Measurements from ENCODE around the gene TTLL9.

The TTLL9 gene

DNA sequence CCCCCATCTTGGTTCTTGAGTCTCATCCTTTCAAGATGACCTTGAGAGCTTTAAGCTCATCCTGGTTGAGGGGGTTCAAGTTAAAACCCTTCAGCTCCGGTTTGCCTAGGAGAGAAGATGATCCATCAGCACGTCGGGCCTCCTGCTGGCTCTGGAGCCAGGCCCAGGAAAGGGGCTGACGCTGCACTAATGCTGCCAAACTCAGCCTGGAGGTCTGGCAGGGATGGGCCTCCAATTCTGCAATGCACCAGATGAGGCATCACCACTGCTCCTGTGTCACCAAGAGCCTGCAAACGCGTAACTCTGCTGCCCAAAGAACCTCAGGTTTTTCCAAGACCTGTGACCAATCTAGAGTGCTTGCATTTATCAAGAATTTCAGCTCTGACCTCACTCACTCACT is 75.4 kb downstream of the TTLL9 start:
- no peak for DNase-seq (ENCODE audit: low spot score)

DNA sequence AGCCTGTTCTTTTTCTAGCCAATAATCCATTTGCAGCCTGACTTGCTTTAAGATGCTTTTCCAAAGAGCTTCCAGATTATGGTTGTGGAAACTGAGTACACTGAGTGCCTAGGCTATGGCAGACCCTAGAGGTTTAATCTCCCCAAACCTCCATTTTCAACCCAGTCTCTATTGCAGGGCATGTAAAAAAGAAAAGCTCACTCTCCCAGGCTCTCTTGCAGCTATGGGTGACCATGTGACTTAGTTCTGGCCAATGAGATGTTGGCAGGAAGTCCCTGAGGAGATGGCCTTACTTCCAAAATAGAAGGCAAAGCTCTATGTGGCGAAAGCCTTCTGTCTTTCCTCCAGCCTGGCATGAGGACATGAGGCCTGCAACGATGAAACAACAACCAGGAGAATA is 77.6 kb downstream of the TTLL9 start:
- DNase-seq (ENCODE audit: low spot score) = no peak

DNA sequence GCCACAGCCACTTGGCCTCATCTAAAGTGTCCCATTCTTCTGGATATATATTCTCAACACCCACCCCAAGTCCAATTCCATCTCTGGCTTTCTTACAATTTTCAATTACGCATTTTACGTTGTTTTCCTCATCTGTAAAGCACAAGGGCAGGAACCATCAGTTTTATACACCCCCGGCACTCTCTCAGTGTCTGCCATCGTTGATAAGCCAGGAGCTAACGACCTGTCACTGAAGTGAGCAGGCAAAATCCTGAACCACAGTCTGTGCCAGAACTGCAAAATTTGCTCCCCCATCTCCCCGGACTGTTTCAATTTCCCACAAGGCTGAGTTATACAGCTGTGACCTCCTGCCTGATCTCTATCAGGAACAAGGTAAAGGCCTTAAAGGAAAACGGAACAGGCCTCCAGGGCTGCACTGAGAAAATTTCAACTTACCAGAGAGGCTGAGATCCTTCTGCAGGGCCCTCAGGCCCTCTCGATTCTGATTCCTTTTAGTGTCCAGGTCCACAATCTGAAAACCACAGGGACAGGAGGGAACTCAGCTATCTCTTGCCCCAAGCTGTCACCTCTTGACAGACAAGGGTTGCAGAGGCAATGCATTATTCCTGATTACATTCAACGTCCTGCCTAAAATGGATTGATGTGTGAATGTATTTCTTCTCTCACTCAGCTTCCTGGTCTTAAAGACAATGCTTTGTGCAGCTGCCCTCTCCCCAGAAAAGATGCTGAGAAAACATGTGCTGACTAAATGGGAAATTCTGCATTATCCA is 79.6 kb downstream of the TTLL9 start:
- DNase-seq (ENCODE audit: low spot score) = no peak

DNA sequence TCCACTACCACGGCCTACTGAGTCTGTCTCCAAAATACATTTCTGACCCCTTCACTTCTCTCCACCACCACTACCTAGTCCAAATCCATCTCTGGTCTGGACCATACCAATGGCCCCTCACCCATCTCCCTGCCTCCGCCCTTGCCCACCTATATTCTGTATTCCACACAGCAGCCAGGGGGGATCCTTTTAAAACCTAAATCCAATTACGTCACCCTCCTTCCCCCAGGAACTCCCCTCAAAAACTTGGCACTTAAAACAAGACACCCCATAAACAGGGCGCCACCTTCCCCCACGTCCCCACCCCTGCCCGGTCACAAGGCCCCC is 80.7 kb downstream of the TTLL9 start:
- no peak for DNase-seq (ENCODE audit: low spot score)

DNA sequence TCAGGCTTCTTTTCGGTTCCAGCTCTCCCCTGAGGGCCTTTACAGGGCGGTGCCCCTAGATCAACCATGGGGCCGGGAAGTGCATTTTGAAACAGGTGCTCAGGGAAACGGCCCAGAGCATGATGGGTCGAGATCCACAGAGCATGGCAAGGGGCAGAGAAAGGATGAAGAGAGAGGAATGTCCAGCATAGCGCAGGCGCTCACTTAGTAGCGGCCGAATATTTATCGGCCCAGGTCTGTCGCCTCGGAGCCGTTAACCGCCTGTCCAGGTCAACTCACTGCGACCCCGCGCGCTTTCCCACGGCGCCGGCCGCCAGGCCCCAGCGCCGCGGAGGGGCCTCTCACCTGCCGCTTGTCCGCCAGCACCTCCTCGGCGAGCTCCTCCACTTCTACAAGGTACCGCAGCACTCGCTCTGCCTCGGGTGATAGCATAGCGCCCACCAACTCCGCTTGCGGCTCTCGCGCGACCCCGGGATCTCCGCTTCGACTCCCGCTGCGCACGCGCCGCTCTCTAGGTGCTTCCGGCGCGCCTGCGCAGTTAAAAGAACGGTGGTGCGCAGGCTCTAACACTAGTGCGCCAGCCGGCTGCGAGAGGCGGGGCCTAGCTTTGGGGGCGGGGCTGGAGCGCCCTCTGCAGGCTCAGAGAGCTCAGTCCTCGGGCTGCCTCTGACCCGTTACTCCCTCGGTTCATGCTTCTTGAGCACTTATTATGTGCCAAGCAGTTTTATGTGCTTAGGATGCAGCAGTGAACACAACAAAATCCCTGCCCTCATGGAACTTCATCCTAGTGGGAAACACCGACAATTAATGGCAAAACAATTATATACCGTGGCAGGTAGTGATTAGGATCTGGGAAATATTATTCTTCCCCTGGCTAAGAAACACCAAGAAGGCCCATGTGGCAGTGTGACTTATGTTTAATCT is 81.4 kb downstream of the TTLL9 start, which contains the start of gene PDRG1:
Gene PDRG1 (minus strand): TSS at position 517 of the 924 bp plus-strand sequence. CDS start 85 bp downstream, at position 432.
- peak; percentile 98 for DNase-seq (ENCODE audit: low spot score)

DNA sequence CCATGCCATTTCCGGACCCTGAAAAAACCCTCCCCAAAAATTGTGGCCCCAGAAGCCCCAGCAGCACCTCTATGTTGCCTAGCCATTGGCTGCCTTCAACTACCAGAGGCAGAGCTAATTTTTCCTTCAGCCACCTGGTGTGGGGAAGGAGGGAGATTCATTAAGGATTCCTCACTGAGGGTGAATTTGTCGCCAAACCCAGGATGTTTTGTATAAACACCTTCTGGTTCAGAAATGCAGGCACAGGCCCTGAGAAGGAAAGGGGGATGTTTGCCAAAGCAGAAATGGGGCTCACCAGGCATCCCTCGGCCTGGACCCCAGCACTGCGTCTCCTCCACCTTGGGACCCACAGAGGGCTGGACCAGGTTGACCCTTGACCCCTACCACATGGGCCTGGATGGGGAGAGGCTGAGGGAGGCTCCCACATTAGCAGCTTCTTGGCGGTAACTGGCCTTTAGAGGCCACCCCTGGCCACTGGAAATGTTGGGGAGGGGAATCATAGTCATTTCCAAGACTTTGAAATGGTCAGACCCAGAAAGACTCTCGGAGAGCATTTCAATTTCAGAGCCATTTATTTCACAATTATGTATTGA is 83.2 kb downstream of the TTLL9 start:
- no peak for DNase-seq (ENCODE audit: low spot score)

DNA sequence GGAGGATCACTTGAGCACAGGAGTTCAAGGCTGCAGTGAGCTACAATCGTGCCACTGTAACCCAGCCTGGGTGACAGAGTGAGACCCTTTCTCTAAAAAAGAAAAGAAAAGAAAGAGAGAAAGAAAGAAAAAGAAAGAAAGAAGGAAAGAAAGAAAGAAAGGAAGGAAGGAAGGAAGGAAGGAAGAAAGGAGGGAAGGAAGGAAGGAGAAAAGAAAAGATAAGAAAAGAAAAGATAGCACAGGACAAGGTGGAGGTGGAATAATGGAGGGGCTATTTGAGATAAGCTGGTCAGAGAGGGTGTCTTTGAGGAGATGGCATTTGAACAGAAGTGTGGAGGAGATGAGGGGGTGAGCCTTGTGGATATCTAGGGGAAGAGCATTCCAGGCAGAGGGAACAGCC is 84.1 kb downstream of the TTLL9 start:
- DNase-seq (ENCODE audit: low spot score) = no peak

DNA sequence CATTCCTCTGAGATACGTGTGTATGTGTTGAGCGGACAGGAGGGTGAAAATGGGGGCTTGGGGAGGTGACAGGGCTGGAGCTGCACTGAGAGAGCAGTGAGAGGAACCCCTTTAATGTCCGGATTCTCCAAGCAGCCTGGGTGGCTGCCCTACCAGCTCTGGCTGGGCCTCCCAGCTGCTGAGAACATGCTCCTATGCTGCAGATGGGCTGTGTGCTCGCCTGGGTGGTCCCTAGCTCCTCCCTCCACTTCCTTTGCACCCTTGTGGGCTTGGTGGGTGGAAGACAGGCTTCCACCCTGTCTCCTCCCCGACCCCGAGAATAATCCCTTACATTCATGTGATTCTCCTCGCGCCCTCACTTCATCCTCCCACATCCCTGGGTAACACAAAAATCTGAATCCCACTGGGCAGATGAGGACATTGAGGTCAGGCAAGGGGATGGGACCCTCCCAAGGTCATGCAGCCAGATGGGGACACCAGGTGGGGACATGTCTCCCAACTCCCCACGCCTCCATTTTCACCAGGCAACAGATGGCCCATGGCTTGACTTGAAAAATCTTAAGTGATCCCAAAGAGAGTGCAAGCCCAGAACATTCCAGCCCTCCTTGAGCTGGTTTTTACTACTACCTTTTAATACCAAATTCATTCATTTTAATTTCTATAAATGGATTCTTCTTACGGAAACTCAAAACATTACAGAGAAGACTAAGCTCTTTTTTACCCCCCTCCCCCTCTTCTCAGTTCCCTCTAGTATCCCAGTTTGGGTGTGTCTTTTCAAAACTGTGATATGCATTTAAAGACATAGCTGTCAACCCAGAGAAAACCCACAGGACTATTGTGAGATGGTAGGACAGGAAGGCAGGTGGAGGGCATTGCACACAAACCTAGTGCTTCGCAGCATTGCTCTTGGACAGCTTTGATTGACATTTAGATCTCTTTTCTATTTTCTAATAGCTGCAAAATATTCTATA is 86.4 kb downstream of the TTLL9 start:
- no peak for DNase-seq (ENCODE audit: low spot score)

DNA sequence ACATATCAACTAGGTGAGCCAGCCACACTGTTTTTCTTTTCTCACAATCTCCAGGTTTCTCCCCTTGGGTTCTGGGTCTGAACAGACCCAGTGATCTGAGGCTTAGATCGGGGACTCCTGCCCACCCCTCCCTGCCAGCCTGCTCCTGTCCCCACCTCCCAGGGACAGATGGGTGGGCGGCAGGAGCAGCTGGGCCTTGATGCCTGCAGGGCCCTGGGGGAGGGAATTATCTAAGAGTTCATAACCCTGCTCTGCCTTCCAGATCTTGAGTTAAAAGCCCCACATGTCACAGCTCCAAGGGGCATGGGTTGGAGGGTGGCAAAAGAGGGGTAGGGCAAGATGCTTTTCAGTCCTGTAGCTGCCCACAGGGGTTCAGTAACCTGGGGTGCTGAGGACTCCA is 92.3 kb downstream of the TTLL9 start:
- no peak for DNase-seq (ENCODE audit: low spot score)

DNA sequence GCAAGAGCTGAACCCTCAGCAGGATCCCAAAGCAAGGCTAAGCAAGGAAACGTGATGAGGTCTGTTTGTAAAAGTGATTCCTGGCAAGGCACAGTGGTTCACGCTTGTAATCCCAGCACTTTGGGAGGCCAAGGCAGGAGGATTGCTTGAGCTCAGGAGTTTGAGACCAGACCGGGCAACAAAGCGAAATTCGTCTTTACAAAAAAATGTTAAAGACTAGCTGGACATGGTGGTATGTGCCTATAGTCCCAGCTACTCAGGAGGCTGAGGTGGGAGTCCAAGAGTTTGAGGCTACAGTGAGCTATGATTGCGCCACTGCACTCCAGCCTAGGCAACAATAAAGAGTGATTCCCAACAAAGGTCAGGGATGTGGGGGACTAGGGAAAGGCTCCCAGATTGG is 93.5 kb downstream of the TTLL9 start:
- DNase-seq (ENCODE audit: low spot score) = no peak

DNA sequence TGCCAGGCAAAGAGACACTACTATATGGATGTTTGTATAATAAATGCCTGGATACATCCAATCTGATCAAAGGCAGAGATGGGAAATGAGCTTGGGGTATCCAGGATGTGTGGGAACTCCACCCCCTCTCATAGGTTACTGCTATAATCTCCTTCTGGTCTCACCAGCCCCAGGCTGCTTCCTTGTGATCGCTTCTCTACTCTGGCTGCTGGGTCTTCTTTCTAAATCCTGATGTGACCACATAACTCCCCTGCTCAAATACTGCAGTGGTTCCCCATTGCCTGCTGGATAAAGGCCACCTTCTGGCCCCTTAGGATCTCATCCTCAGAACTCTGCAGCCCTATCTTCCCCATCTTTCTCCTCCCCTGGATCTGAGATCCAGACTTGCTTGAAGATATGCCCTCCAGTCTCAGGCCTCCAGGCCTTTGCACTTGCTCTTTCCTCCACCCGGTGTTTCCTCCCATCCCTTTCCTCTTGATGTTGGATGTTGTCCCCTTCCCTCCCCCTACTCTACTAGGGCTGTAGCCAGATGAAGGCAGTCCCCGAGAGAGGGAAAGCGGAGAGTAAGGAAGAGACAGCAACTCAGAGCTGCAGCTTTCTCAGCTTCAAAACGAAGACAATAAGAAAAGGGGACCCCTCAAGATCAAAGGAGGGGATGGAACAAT is 96.7 kb downstream of the TTLL9 start:
- DNase-seq (ENCODE audit: low spot score) = no peak

DNA sequence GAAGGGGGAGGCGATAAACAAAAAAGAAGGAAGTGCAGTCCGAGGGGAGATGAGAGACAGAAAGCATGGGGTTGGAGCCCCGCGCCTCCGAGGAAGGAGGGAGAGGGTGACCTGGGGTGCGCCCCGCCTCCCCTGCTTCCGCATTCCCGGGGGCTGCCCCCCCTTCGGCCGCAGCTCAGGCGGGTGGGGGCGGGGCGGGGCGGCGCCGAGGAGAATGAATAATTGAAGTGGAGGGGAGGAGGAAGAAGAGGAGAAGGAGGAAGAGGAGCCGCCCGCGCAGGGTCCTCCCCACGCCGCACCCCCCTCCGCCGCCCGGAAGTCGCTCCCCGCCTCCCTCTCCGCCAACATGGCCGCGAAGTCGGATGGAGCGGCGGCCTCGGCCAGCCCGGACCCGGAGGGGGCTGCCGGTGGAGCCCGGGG is 97.4 kb downstream of the TTLL9 start, which contains the start of gene XKR7:
Gene XKR7 (plus strand): TSS at position 322 of the 420 bp plus-strand sequence. CDS start 25 bp downstream, at position 347.
- no peak for DNase-seq (ENCODE audit: low spot score)

DNA sequence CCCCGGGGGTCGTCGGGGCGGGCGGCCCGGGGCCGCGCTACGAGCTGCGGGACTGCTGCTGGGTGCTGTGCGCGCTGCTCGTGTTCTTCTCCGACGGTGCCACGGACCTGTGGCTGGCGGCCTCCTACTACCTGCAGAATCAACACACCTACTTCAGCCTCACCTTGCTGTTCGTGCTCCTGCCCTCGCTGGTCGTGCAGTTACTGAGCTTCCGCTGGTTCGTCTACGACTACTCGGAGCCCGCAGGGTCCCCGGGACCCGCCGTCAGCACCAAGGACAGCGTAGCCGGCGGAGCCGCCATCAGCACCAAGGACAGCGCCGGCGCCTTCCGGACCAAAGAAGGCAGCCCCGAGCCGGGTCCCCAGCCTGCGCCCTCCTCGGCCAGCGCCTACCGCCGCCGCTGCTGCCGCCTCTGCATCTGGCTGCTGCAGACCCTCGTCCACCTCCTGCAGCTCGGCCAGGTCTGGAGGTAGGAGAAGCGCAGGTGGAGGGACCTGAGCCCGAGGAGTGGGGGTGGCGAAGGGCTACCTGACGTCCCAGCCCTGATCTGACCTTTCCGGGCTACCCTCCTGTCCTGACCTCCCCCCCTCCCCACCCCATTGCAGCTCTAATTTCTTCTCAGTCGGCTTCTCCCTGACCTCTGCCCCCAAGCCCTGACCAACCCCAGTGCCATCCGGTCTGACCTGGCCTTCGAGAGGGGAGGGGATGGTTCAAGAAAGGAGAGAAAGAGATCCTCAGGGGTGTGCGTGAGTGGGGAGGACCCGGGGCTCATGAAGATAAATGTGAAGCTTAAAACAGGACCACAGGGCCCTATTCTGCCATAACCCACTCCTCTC is 98.1 kb downstream of the TTLL9 start:
- DNase-seq (ENCODE audit: low spot score) = peak; percentile 75

DNA sequence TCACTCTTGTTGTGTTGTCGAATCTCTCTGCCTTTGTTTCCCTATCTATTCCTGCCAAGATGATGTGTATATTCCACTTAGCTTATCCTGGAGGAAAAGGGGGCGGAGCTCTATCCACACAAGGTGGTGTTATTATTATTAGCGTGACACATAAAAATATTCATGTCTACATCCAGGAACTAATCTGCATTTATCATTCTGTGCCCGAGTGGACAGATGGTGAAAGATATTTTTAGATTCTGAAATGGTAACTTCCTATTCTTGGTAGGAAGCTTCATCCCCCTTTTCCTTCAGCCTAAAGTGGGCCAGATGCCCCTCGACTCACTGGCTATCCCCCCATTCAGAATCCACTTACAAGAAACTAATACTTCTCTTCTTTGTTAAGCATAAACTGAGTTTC is 99.6 kb downstream of the TTLL9 start:
- no peak for DNase-seq (ENCODE audit: low spot score)

DNA sequence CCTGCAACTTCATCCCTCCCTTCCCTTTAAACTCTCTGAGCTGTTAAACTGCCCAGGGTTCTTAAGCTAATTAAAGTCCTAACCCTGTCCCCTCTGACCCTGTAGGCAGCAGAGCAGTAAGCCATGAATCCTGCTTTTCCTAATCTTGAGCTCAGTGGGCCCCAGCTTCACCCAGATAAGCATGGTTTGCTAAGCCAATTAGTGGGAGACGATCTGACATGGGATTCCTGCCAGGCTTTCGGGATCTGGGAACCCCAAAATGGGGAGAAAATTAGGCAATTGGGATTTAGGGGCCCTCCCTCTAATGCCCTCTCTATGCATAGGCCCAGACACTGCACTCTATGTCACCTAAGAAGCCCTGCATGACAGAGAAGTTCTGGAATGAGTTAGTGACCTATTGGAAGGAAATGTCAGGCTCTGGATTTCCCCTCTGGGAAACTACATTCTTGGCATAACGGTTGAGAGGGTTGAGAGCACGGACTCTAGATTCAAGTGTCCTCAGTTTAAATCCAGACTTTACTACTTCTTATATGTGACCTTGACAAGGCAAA is 102.1 kb downstream of the TTLL9 start:
- no peak for DNase-seq (ENCODE audit: low spot score)

DNA sequence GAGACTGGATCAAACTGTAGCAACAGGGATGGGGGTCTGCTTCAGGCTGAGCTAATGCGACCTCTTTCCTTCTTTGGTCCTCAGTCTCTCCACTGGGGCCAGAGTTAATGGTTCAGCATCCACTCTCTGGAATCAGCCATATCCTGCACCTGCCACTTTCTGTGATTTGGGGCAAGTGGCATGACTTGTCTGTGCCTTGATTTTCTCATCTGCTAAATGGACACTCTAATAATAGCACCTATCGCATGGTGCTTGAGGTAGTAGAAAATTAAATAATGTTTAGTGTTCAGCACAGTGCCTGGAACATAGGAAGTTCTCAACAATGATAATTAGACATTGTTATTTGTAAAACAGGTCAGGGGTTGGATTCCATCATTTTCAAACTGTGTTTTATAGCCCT is 103.9 kb downstream of the TTLL9 start:
- DNase-seq (ENCODE audit: low spot score) = no peak

DNA sequence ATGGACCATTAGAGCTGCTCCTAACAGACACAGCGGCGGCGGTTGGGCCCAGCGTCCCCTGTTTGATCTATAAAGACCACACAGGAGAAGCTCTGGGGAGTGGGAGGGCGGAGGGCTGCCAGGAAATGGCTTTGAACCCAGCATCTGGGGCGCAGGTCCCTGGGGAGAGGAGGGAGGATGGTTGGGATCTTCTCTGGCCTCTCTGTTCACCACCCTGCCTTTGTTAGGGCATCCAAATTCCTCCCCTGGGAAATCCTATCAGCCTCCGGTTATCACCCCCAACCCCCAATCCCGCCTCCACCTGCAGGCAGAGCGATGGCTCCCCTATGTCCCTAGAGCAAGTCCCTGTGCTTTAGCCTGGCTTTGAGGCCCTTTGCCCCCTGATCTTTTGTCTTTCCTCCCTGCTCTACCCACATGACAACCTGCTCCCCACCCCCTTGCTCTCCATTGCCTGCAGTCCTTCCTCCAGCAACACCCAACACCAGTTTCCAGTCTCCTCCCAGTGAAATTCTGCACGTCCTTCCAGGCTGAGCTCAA is 104.6 kb downstream of the TTLL9 start:
- DNase-seq (ENCODE audit: low spot score) = no peak

DNA sequence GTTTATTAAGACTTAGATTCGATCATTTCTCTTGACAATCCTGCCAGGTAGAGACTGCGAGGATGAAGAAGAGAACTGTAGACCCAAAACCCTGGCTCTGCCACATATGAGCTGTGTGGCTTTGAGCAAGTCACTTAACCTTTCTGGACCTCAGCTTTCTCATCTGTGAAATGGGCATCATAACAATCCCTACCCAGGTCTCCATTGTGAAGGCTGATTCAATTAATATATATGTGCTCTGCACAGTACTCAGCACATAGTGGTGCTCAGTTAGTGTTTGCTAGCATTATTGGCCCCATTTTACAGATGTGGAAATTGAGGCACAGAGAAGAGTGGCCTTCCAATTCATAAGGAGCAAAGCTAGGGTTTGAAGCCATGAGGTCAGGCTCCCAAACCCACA is 105.4 kb downstream of the TTLL9 start:
- DNase-seq (ENCODE audit: low spot score) = no peak

DNA sequence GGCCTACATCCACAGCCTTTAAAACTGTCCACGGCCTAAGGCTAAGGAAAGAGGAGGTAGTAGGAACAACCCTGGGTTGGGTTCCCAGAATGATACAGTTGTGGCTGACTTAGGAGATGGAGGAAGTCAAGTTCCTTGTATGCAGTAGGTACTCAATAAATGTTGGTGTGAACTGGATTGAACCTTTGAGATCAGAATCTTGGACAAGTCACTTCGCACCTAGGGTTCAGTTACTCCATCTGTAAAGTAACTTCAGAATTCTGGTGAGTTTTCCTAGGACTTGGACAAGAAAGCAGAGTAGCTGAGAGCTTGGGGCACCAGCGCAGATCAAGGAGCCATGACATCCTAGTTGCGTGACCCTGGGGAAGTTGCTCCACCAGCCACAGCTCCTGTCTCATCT is 106.6 kb downstream of the TTLL9 start:
- no peak for DNase-seq (ENCODE audit: low spot score)
